Measurements from ENCODE around the gene ZDHHC1.
A peak's percentile ranks its signal among the peaks of the same experiment; 100 is the strongest.

- TF ChIP-seq CTCF (IDR thresholded peaks at IDR 0.05; ENCODE audit: extremely low read depth in 1 of 2, insufficient read depth in 1 of 2, low read depth in 1 of 2, low read length in 2 of 2) (peak; percentile 88 to 96), POLR2A (IDR thresholded peaks at IDR 0.05; ENCODE audit: low read depth, low read length) (no peak), MAX (IDR thresholded peaks at IDR 0.05; ENCODE audit: insufficient read depth, insufficient read length) (no peak), EZH2 (IDR thresholded peaks at IDR 0.05; ENCODE audit: borderline replicate concordance, low read depth, low read length, severe bottlenecking) (no peak), JUN (IDR thresholded peaks at IDR 0.05; ENCODE audit: borderline replicate concordance, insufficient read depth, insufficient read length, low read depth) (no peak), MYC (IDR thresholded peaks at IDR 0.05; ENCODE audit: low read depth, low read length) (no peak), FOS (IDR thresholded peaks at IDR 0.05; ENCODE audit: borderline replicate concordance, insufficient read depth, low read length) (no peak), POLR2AphosphoS5 (IDR thresholded peaks at IDR 0.05; ENCODE audit: insufficient read depth, low read depth, low read length) (no peak)
These were observed 17.0 kb downstream of the ZDHHC1 start for GRCh38 chr16:67399218-67399733.
